Gastrocnemius medialis (tissue), 4 donors: ENCODE measurements around the gene KLF16. TPM values are rescaled to one million over a fixed set of nuclear protein-coding genes. Genes with fewer than 3 reads are reported as not detected.

Experiments used
- ATAC-seq, 2 donors: fragments of 150-250 bp; one replicate each; pipeline ENCODE4 v1.9.1; 2016
- DNase-seq, 2 donors: peaks; one replicate each; pipeline ENCODE4 v3.0.0-alpha.2; 2019
- H3K27ac ChIP-seq, 4 donors: fragments of 200-600 bp; sonication (generic); 1 replicate in 1 of 4; 2 replicates in 3 of 4; pipeline ENCODE4 v1.5.1; 2016 to 2018; ENCODE audit warnings: mild to moderate bottlenecking in 2 of 4, moderate library complexity in 1 of 4
- H3K27me3 ChIP-seq, 3 donors: fragments of 200-600 bp; sonication (generic) in 2 of 3; 1 replicate in 1 of 3; 2 replicates in 2 of 3; pipeline versions ENCODE4 v1.5.1 to v1.6.0; 2016 to 2019; ENCODE audit warnings: mild to moderate bottlenecking in 1 of 3, moderate library complexity in 1 of 3
- H3K36me3 ChIP-seq, 2 donors: fragments of 200-600 bp; sonication (generic) in 1 of 2; one replicate each; pipeline ENCODE4 v1.5.1; 2017 to 2018
- H3K4me1 ChIP-seq, 2 donors: fragments of 200-600 bp; sonication (generic) in 1 of 2; one replicate each; pipeline ENCODE4 v1.5.1; 2016 to 2017; ENCODE audit warnings: mild to moderate bottlenecking in 2 of 2
- H3K4me3 ChIP-seq, 4 donors: fragments of 200-600 bp; sonication (generic) in 3 of 4; 1 replicate in 1 of 4; 2 replicates in 3 of 4; pipeline ENCODE4 v1.5.1; 2016 to 2019; ENCODE audit warnings: mild to moderate bottlenecking in 2 of 4
- H3K9me3 ChIP-seq, 3 donors: fragments of 200-600 bp; sonication (generic) in 2 of 3; 1 replicate in 1 of 3; 2 replicates in 2 of 3; pipeline ENCODE4 v1.5.1; 2016 to 2019
- CTCF ChIP-seq, 5 experiments: fragments of 450-650 bp in 3 of 5; fragments of 200-600 bp in 2 of 5; sonication (generic) in 2 of 5; IDR thresholded peaks in 4 of 5; conservative IDR thresholded peaks in 1 of 5; 1 replicate in 4 of 5; 2 replicates in 1 of 5; pipeline ENCODE4 v1.5.1; 2016 to 2019; ENCODE audit warnings: antibody characterized with exemption in 5 of 5, mild to moderate bottlenecking in 3 of 5, moderate library complexity in 3 of 5
- POLR2A ChIP-seq, 2 donors: fragments of 450-650 bp; IDR thresholded peaks; one replicate each; pipeline ENCODE4 v1.6.1; 2017; ENCODE audit warnings: antibody characterized with exemption in 2 of 2, mild to moderate bottlenecking in 2 of 2, moderate library complexity in 2 of 2
- in situ Hi-C, 4 donors: fragments of 200-750 bp; cut with MboI; loops; one replicate each; pipeline versions ENCODE4 v1.15.0 to v1.8.0; 2017; ENCODE audit warnings: low sequenced_read_pairs in 4 of 4
- intact Hi-C: fragments of 100-400 bp; cut with DNase I; formaldehyde crosslinking; loops from one replicate; pipeline ENCODE4 v1.15.1; 2023; ENCODE audit warnings: low total_unique reads
- total RNA-seq, 4 donors: library from RNA; depleted of rRNA; stranded (reverse); fragments of >200 nt; gene quantifications; one replicate each; pipeline versions ENCODE4 v1.1.0 to v1.2.3, GENCODE V29; 2016

KLF16 gene
- total RNA-seq, 4 donors from 2014 or later, result 0.58 to 4.0 (median 1.4) TPM

GRCh38 chr19:1822210-1822609, 41.2 kb downstream of the KLF16 start:
- TF ChIP-seq POLR2A (IDR thresholded peaks at IDR 0.05) (no peak), CTCF (IDR thresholded peaks at IDR 0.05 in 4 of 5, conservative IDR thresholded peaks at IDR 0.05 in 1 of 5) (no peak)
- Histone ChIP-seq H3K27ac (no peak overlapping the region), H3K4me1 (peaks cover 0 to 9% of the 10 kb centered on the region in 2 donors), H3K4me3 (no peak overlapping the region), H3K9me3 (no peaks in the 10 kb centered on the region), H3K36me3 (peaks cover 0 to 76% of the 10 kb centered on the region in 2 donors), H3K27me3 (no peaks in the 10 kb centered on the region)
- no peak for ATAC-seq
- intact Hi-C loops, result no loop called here
- DNase-seq, result no peak
- in situ Hi-C loops, result no loop called here

- no peak for DNase-seq
- Histone ChIP-seq H3K4me3 (no peak overlapping the region), H3K27me3 (no peaks in the 10 kb centered on the region), H3K9me3 (no peaks in the 10 kb centered on the region), H3K4me1 (no peaks in the 10 kb centered on the region), H3K36me3 (peaks cover 0 to 88% of the 10 kb centered on the region in 2 donors), H3K27ac (no peak overlapping the region)
- TF ChIP-seq POLR2A (IDR thresholded peaks at IDR 0.05) (no peak), CTCF (IDR thresholded peaks at IDR 0.05 in 4 of 5, conservative IDR thresholded peaks at IDR 0.05 in 1 of 5) (no peak)
- in situ Hi-C loops, result no loop called here
- no peak for ATAC-seq
- intact Hi-C loops, result no loop called here
Observed at GRCh38 chr19:1819341-1820255, 43.8 kb downstream of the KLF16 start.

DNA sequence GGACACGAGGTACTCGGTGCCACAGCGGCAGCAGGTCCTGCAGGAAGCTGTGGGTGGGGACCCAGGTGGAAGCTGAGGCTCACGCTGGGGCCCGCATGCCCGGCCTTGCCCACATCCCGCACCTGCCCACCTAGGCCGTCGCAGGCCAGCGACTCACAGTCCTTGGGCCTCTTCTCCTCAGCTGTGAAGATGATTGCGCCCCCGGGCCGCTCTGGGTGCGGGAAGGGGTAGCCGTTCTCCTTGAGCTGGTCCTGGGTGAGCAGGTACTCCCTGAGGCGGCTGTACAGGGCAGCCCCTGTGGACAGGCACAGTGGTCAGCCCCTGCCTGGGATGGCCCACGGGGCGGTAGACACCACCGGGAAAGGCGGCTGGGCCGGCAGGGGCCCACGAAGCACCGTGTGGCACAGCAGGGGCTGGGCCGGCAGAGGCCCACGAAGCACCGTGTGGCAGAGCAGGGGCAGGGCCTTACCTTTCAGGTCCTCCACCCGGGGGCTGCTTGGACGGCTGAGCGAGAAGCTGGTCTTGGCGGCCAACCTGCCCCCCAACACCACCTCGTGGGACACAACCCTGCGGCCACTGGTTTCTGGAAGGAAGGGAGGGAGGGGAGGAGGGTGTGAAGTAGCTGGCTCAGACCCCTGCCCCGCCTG, 44.7 kb downstream of the KLF16 start:
- DNase-seq (no peak), ATAC-seq (no peak)
- peaks cover 0 to 78% of the 10 kb centered on the region in 2 donors for H3K36me3 ChIP-seq
- H3K9me3 ChIP-seq, result no peaks in the 10 kb centered on the region
- peaks cover 0 to under 1% of the 10 kb centered on the region in 2 donors for H3K4me1 ChIP-seq
- H3K27ac ChIP-seq, result no peak overlapping the region
- H3K4me3 ChIP-seq, result no peak overlapping the region
- TF ChIP-seq CTCF (IDR thresholded peaks at IDR 0.05 in 4 of 5, conservative IDR thresholded peaks at IDR 0.05 in 1 of 5), result no peak
- intact Hi-C loops (no loop called here), in situ Hi-C loops (no loop called here)
- H3K27me3 ChIP-seq, result no peaks in the 10 kb centered on the region

- Histone ChIP-seq H3K4me3 (no peak overlapping the region), H3K36me3 (peaks cover 0 to 68% of the 10 kb centered on the region in 2 donors), H3K9me3 (no peaks in the 10 kb centered on the region), H3K4me1 (peaks cover 8 to 10% of the 10 kb centered on the region in 2 donors), H3K27me3 (no peaks in the 10 kb centered on the region), H3K27ac (no peak overlapping the region)
- in situ Hi-C loops (no loop called here), intact Hi-C loops (no loop called here)
- DNase-seq (no peak), ATAC-seq (no peak)
- TF ChIP-seq CTCF (IDR thresholded peaks at IDR 0.05 in 4 of 5, conservative IDR thresholded peaks at IDR 0.05 in 1 of 5) (no peak), POLR2A (IDR thresholded peaks at IDR 0.05) (no peak)
Observed at GRCh38 chr19:1817553-1818179, 45.7 kb downstream of the KLF16 start.
